T-helper 2 cell treated with Interferon-gamma antibody and Interleukin-4, amounts not matched to agents 5 μg/mL and 100 μg/mL, for 36 hours (primary cell): ENCODE measurements around the gene DMAP1.

ENCODE experiments used
- DNase-seq: peaks from one replicate; pipeline ENCODE4 v3.0.0; 2021; ENCODE audit warnings: low spot score
- H3K27ac Mint-ChIP-seq: one replicate; pipeline ENCODE4 v1.8.0; 2021; ENCODE audit warnings: mild to moderate bottlenecking, mixed read lengths
- H3K27me3 Mint-ChIP-seq: one replicate; pipeline ENCODE4 v1.8.0; 2021; ENCODE audit warnings: low read depth, mixed read lengths
- H3K36me3 Mint-ChIP-seq: one replicate; pipeline ENCODE4 v1.8.0; 2021; ENCODE audit warnings: low read depth, mixed read lengths
- H3K4me1 Mint-ChIP-seq: one replicate; pipeline ENCODE4 v1.8.0; 2021; ENCODE audit warnings: low read depth, mixed read lengths
- H3K4me3 Mint-ChIP-seq: one replicate; pipeline ENCODE4 v1.8.0; 2022; ENCODE audit warnings: mild to moderate bottlenecking, moderate library complexity, mixed read lengths
- H3K9me3 Mint-ChIP-seq: one replicate; pipeline ENCODE4 v1.8.0; 2021; ENCODE audit warnings: mixed read lengths

DMAP1 gene

DNA sequence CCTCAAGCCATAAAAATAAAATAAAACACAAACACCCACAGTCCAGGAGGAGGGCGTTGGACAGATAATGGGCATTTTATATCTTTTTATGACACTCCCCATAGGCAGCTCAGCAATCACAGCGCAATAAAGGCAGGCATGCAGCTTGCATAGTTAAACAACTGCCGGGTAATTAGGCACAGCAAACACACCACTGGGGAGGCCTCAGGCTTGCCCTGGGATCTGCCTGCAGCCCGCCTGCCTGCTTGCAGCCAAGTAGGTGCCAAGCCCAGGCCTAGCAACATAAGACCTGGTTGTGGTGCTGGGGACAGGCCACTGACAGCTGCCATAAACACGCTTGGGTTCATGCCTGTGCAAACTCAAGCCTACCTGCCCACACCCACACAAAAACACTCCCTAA is 54.2 kb downstream of the DMAP1 start:
- no peak overlapping the region for H3K4me3 Mint-ChIP-seq
- peaks cover 3% of the 10 kb centered on the region for H3K4me1 Mint-ChIP-seq
- H3K27me3 Mint-ChIP-seq, result no peaks in the 10 kb centered on the region
- no peak overlapping the region for H3K27ac Mint-ChIP-seq
- no peak for DNase-seq
- H3K9me3 Mint-ChIP-seq, result no peaks in the 10 kb centered on the region
- no peaks in the 10 kb centered on the region for H3K36me3 Mint-ChIP-seq

DNA sequence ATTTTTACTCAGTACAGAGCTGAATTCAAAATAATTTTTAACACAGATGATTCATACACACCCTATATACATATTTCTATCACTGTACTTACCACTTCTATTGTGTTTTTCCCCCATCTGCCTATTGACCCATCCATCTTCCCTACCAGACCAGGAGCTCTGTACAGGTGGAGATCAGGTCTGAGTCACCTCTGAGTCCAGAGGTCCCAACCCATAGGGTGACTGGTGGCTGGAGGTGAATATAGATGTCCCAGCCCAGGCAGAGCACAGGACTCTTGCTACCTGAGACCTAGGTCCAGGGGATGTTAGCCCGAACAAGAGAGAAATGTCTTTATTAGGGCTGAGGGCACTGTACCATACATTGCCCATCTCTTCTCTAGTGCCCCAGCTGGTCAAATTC is 54.8 kb downstream of the DMAP1 start:
- no peaks in the 10 kb centered on the region for H3K36me3 Mint-ChIP-seq
- H3K27me3 Mint-ChIP-seq, result no peaks in the 10 kb centered on the region
- DNase-seq, result no peak
- H3K27ac Mint-ChIP-seq, result no peak overlapping the region
- H3K4me1 Mint-ChIP-seq, result peaks cover 3% of the 10 kb centered on the region
- no peak overlapping the region for H3K4me3 Mint-ChIP-seq
- H3K9me3 Mint-ChIP-seq, result no peaks in the 10 kb centered on the region
